Measurements from ENCODE around the gene RHOH. TPM values are rescaled to one million over a fixed set of nuclear protein-coding genes. Genes with fewer than 3 reads are reported as not detected.

Gene RHOH
- total and polyA plus RNA-seq, 9 of the 15 experiments (the other 6 are each of a cell fraction or from before 2014, with no cell fraction given) = 14.3 to 37.7 (median 23.2) TPM

- TF ChIP-seq, protein P1, sequence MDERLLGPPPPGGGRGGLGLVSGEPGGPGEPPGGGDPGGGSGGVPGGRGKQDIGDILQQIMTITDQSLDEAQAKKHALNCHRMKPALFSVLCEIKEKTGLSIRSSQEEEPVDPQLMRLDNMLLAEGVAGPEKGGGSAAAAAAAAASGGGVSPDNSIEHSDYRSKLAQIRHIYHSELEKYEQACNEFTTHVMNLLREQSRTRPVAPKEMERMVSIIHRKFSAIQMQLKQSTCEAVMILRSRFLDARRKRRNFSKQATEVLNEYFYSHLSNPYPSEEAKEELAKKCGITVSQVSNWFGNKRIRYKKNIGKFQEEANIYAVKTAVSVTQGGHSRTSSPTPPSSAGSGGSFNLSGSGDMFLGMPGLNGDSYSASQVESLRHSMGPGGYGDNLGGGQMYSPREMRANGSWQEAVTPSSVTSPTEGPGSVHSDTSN (CRISPR knock-in tag; IDR thresholded peaks at IDR 0.05; ENCODE audit: low read depth) = no peak
- TF ChIP-seq, protein P1 (tag; conservative IDR thresholded peaks at IDR 0.05; ENCODE audit: low read depth) = no peak
- TF ChIP-seq RCOR1 (IDR thresholded peaks at IDR 0.05; ENCODE audit: borderline replicate concordance in 1 of 2, low read depth in 2 of 2, low read length in 2 of 2) = no peak
- TF ChIP-seq ZNF175 (CRISPR knock-in tag; IDR thresholded peaks at IDR 0.05; ENCODE audit: low read depth) = no peak
- peak; percentile 20; the same call in 1 of the 2 replicates for TF ChIP-seq MAFF (IDR thresholded peaks at IDR 0.05; ENCODE audit: low read length)
- TF ChIP-seq, protein P2, sequence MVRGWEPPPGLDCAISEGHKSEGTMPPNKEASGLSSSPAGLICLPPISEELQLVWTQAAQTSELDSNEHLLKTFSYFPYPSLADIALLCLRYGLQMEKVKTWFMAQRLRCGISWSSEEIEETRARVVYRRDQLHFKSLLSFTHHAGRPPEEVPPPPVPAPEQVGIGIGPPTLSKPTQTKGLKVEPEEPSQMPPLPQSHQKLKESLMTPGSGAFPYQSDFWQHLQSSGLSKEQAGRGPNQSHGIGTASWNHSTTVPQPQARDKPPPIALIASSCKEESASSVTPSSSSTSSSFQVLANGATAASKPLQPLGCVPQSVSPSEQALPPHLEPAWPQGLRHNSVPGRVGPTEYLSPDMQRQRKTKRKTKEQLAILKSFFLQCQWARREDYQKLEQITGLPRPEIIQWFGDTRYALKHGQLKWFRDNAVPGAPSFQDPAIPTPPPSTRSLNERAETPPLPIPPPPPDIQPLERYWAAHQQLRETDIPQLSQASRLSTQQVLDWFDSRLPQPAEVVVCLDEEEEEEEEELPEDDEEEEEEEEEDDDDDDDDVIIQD (CRISPR knock-in tag; IDR thresholded peaks at IDR 0.05) = no peak
- no peak for TF ChIP-seq PATZ1 (CRISPR knock-in tag; IDR thresholded peaks at IDR 0.05; ENCODE audit: borderline replicate concordance)
- TF ChIP-seq, protein P3, sequence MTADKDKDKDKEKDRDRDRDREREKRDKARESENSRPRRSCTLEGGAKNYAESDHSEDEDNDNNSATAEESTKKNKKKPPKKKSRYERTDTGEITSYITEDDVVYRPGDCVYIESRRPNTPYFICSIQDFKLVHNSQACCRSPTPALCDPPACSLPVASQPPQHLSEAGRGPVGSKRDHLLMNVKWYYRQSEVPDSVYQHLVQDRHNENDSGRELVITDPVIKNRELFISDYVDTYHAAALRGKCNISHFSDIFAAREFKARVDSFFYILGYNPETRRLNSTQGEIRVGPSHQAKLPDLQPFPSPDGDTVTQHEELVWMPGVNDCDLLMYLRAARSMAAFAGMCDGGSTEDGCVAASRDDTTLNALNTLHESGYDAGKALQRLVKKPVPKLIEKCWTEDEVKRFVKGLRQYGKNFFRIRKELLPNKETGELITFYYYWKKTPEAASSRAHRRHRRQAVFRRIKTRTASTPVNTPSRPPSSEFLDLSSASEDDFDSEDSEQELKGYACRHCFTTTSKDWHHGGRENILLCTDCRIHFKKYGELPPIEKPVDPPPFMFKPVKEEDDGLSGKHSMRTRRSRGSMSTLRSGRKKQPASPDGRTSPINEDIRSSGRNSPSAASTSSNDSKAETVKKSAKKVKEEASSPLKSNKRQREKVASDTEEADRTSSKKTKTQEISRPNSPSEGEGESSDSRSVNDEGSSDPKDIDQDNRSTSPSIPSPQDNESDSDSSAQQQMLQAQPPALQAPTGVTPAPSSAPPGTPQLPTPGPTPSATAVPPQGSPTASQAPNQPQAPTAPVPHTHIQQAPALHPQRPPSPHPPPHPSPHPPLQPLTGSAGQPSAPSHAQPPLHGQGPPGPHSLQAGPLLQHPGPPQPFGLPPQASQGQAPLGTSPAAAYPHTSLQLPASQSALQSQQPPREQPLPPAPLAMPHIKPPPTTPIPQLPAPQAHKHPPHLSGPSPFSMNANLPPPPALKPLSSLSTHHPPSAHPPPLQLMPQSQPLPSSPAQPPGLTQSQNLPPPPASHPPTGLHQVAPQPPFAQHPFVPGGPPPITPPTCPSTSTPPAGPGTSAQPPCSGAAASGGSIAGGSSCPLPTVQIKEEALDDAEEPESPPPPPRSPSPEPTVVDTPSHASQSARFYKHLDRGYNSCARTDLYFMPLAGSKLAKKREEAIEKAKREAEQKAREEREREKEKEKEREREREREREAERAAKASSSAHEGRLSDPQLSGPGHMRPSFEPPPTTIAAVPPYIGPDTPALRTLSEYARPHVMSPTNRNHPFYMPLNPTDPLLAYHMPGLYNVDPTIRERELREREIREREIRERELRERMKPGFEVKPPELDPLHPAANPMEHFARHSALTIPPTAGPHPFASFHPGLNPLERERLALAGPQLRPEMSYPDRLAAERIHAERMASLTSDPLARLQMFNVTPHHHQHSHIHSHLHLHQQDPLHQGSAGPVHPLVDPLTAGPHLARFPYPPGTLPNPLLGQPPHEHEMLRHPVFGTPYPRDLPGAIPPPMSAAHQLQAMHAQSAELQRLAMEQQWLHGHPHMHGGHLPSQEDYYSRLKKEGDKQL (CRISPR knock-in tag; IDR thresholded peaks at IDR 0.05; ENCODE audit: borderline replicate concordance) = no peak
- TF ChIP-seq, protein P4, sequence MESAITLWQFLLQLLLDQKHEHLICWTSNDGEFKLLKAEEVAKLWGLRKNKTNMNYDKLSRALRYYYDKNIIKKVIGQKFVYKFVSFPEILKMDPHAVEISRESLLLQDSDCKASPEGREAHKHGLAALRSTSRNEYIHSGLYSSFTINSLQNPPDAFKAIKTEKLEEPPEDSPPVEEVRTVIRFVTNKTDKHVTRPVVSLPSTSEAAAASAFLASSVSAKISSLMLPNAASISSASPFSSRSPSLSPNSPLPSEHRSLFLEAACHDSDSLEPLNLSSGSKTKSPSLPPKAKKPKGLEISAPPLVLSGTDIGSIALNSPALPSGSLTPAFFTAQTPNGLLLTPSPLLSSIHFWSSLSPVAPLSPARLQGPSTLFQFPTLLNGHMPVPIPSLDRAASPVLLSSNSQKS (CRISPR knock-in tag; IDR thresholded peaks at IDR 0.05) = no peak
- no peak for TF ChIP-seq DNMT1 (IDR thresholded peaks at IDR 0.05)
- TF ChIP-seq U2AF2 (optimal IDR thresholded peaks at IDR 0.05; ENCODE audit: low read depth, low read length) = no peak
- TF ChIP-seq ZNF12 (CRISPR knock-in tag; IDR thresholded peaks at IDR 0.05) = no peak
- 0 out of 2 replicates have a peak, but pooled peaks have one; percentile 19 for TF ChIP-seq TEAD4 (IDR thresholded peaks at IDR 0.05; ENCODE audit: low read length)
- TF ChIP-seq TEAD4 (CRISPR knock-in tag; IDR thresholded peaks at IDR 0.05; ENCODE audit: borderline replicate concordance) = no peak
Observed at GRCh38 chr4:40264497-40264896, 67.7 kb downstream of the RHOH start (continued).

All from K562 (cell line).